GM12892 (cell line): ENCODE measurements around the gene KIF14.
"Not testable (repeated sequence)": the region's sequence is repeated elsewhere in the genome, so short reads cannot be mapped to it uniquely, and the experiment has no call there.

Experiments used
- POLR2A ChIP-seq: IDR thresholded peaks from 2 replicates; pipeline ENCODE4 v1.6.1; 2011; ENCODE audit warnings: low read depth, low read length, control low read depth
- POLR2AphosphoS5 ChIP-seq: IDR thresholded peaks from 2 replicates; pipeline ENCODE4 v1.6.1; 2011; ENCODE audit warnings: low read depth, low read length, control low read depth
- TAF1 ChIP-seq: IDR thresholded peaks from 2 replicates; pipeline ENCODE4 v1.6.1; 2011; ENCODE audit warnings: low read depth, mild to moderate bottlenecking, control low read depth, low read length, borderline replicate concordance

DNA sequence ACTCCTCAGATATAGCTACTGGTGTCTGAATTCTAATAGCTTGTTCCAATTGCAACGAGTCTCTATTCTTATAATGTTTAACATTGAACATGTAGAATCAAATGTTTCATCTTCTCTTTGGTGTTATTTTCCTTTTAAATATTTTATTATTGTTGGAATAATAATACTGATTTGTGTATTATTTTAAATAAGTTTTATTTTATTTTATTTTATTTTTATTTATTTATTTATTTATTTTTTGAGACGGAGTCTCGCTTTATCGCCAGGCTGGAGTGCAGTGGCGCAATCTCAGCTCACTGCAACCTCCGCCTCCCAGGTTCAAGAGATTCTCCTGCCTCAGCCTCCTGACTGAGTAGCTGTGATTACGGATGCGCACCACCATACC, 10.0 kb upstream of the KIF14 start:
- not testable (repeated sequence) for TF ChIP-seq POLR2A, POLR2AphosphoS5, TAF1
